Lung microvascular endothelial cell (primary cell): ENCODE results near the gene MGST2. TPM values are rescaled to one million over a fixed set of nuclear protein-coding genes. Genes with fewer than 3 reads are reported as not detected.

Source experiments
- DNase-seq, 2 donors: peaks; one replicate each; pipeline versions ENCODE4 v3.0.0 to v3.0.0-alpha.2; 2010; ENCODE audit warnings: low read depth in 2 of 2
- total RNA-seq: library from RNA; depleted of rRNA; stranded (reverse); fragments of >200 nt; gene quantifications from 2 replicates; pipeline ENCODE4 v1.2.1, GENCODE V29; 2014

The MGST2 gene
- total RNA-seq, 1 donor from 2014 or later, result 79.4 TPM

- DNase-seq, result peak; percentile 42 to 43
These were observed 39.4 kb downstream of the MGST2 start for GRCh38 chr4:139704915-139705485.

GRCh38 chr4:139709660-139710059 is 44.0 kb downstream of the MGST2 start:
- no peak for DNase-seq

GRCh38 chr4:139710073-139710472 is 44.5 kb downstream of the MGST2 start:
- no peak for DNase-seq

- peak in 1 of 2 donors; percentile 22 for DNase-seq
These were observed 45.8 kb downstream of the MGST2 start for GRCh38 chr4:139711461-139711860.

- no peak for DNase-seq
These were observed 47.3 kb downstream of the MGST2 start for GRCh38 chr4:139712882-139713281.

GRCh38 chr4:139715746-139716391 is 50.2 kb downstream of the MGST2 start:
- peak in 1 of 2 donors; percentile 9 for DNase-seq

- DNase-seq, result no peak
These were observed 52.7 kb downstream of the MGST2 start for GRCh38 chr4:139718358-139718757.

GRCh38 chr4:139718833-139719232 is 53.2 kb downstream of the MGST2 start:
- DNase-seq, result no peak

GRCh38 chr4:139719381-139720101 is 53.9 kb downstream of the MGST2 start:
- DNase-seq, result no peak

- DNase-seq, result no peak
These were observed 55.2 kb downstream of the MGST2 start for GRCh38 chr4:139720806-139721205.

- no peak for DNase-seq
These were observed 56.2 kb downstream of the MGST2 start for GRCh38 chr4:139721789-139722188.

- DNase-seq, result no peak
These were observed 59.6 kb downstream of the MGST2 start for GRCh38 chr4:139725236-139725635.

GRCh38 chr4:139726615-139727014 is 61.0 kb downstream of the MGST2 start:
- DNase-seq, result no peak

GRCh38 chr4:139728146-139728545 is 62.5 kb downstream of the MGST2 start:
- no peak for DNase-seq

GRCh38 chr4:139728840-139729239 is 63.2 kb downstream of the MGST2 start:
- no peak for DNase-seq

GRCh38 chr4:139732991-139733570 is 67.5 kb downstream of the MGST2 start:
- no peak for DNase-seq

- DNase-seq, result no peak
These were observed 68.7 kb downstream of the MGST2 start for GRCh38 chr4:139734201-139734874.

- DNase-seq, result peak; percentile 95
These were observed 69.3 kb downstream of the MGST2 start for GRCh38 chr4:139734875-139735380.

GRCh38 chr4:139735381-139736273 is 70.0 kb downstream of the MGST2 start:
- DNase-seq, result peak; percentile 29 to 49

- DNase-seq, result peak in 1 of 2 donors; percentile 22
These were observed 70.6 kb downstream of the MGST2 start for GRCh38 chr4:139736274-139736660.

- DNase-seq, result no peak
These were observed 71.0 kb downstream of the MGST2 start for GRCh38 chr4:139736661-139737060.
